GM19455 (cell line): ENCODE results near the gene DDX56.
"Not testable (repeated sequence)": the region's sequence is repeated elsewhere in the genome, so short reads cannot be mapped to it uniquely, and the experiment has no call there.

Experiments
- ATAC-seq: cut with Tn5 transposase; IDR thresholded peaks from one replicate; pipeline ENCODE4 v1.9.1; 2021; ENCODE audit not compliant: unreplicated experiment

Gene DDX56

DNA sequence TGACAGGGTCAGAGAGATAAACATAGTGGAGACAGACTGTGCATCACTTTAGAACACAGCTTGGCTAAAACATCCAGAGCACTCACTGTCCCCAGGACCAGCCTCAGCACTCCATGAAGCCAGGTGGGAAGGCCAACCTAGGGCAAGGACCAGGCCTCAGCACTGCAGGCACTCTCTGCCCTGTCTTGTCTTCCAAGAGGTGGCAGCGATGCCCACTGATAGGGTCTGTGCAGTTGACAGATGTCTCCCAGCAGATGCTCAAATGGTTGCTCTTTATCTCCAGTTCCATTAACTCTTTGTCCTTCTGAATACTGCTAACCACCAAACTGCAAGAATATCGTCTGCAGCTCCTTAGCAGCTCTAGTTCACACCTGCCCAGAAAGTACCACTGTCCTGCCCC lies 9.1 kb downstream of the DDX56 start:
- ATAC-seq, result no peak

DNA sequence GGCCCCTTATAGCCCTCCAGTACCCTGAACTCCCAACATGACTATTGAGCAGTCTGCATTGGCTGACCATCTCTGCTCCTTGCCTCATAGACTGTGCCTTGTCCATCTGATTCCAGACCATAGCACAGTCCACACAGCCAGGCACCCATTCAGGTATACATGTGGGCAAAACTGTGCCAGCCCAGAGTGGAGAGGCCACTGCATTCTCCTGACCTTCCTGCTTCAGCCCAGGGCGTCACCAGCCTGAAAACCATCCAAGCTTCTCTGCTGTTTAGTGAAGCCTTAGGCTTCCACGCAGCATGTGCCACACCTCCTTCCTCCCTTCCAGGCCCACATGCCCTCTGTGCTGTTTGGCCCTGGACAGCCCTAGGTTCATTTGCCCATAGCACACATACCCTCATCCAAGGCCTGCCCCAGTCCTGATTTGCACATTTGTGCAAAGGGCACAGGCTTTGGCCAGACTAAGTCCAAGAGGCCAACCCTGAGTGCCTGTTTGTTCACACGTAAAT lies 10.5 kb downstream of the DDX56 start:
- ATAC-seq, result no peak

DNA sequence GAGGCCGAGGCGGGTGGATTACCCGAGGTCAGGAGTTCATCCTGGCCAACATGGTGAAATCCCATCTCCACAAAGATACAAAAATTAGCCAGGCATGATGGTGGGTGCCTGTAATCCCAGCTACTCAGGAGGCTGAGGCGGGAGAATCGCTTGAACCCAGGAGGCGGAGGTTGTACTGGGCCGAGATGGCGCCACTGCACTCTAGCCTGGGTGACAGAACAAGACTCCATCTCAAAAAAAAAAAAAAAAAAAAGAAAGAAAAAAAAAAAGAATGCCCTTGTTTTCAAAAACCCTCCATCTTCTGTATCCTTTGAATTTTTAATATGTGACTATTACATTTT lies 11.1 kb downstream of the DDX56 start:
- ATAC-seq, result not testable (repeated sequence)

DNA sequence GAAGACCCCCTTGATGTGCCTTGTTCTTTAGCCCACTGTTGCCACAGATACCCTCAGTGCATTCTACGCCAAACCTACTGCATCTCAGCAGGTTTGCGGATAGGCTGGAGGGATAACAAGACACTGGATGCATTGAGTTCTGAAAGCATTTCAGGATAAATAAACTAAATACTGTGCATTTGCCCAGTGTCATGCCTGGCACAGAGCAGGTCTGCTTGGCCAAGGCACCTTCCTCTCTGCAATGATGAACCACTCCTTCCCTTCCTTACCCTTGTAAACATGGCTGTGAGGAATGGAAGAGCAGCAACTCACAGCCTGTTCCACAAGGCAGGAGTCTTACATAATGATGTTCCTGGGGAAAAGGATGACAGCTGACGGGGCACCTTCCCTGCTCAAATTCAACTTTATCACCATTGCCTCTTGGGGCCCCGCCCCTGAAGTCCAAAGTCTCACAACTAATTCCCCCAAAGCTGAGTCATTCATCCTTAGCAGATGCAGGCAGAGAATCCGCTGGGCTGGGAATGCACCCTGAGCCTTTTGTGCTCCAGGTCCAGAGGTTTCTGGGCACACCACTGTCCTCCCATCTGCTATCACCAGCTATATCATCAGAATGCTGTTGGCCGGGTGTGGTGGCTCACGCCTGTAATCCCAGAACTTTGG lies 11.6 kb downstream of the DDX56 start:
- ATAC-seq, result no peak

DNA sequence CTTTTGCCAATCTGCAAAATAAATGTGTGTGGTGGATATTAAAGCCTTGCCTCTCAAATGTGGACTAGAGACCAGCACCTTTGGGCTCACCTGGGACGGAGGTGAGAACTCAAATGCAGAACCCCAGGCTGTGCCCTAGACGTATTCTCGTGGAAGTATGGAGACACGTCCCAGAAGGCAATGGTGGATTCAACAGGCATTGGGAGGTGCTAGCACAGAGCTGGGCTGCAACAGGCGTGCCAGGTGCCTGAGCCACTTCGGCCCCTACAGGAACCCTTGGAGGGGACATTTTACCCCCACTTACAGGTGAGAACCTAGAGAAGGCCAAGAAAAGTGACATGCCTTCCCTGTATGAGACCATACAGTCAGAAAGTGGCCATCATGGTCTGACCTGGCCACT lies 12.2 kb downstream of the DDX56 start:
- no peak for ATAC-seq

DNA sequence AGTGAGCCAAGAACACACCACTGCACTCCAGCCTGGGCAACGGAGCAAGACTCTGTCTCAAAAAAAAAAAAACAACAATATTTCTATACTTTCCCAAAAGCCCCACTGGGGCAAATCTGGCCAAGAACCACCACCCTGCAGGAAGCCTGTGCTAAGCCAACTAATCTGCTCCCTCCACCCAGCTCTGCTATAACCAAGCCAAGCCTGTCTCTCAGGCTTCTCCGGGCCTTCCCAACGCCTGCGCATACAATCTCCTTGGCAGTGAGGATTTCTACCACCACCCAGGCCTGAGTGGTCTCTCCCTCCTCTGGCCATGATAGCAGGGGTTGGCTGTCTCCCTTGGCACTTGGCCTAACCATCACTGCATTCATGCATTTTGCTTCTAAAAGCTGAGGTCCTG lies 14.2 kb downstream of the DDX56 start:
- no peak for ATAC-seq

DNA sequence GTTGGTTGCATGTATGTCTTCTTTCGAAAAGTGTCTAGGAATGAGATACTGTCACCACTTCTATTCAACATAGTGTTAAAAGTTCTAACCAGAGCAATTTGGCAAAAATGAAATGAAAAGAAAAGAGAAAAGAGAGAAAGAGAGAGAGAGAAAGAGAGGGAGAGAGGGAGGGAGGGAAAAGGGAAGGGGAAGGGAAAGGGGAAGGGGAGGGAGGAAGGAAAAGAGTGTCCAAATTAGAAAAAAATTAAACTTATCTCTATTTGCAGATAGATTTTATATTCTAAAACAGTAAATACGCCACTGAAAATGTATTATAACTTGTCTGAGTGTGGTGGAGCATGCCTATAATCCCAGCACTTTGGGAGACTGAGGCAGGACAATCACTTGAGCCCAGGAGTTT lies 16.2 kb downstream of the DDX56 start:
- no peak for ATAC-seq

DNA sequence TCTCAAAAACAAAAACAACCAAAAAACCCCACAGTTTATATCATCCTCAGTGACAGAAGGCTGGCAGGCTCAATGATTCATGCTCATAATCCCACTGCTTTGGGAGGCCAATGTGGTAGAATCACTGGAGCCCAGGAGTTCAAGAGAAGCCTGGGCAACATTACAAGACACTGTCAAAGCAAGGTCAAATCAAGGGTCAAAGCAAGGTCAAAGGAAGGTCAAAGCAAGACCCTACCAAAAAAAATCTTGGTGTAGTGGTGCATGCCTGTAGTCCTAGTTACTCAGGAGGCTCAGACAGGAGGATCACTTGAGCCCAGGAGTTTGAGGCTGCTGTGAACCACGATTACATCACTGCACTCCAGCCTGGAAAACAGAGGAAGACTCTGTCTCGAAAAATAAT lies 18.4 kb downstream of the DDX56 start:
- no peak for ATAC-seq

DNA sequence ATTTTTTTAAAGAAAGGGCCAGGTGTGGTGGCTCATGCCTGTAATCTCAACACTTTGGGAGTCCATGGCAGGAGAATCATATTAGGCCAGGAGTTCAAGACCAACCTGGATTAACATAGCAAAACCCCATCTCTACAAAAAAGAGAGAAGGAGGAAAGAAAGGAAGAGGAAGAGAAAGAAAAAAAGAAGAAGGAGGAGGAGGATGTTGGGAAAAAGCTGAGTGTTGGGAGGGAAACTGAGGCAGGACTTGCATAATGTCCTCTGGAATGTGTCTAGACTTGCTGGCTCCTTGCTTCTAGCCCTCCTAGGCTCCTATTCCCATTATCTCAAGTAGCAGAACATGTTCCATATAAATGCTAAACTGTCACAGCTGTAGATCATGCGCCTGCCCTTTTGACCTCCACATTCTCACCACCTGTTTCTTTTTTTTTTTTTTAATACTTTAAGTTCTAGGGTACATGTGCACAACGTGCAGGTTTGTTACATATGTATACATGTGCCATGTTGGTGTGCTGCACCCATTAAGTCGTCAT lies 21.2 kb downstream of the DDX56 start:
- ATAC-seq, result not testable (repeated sequence)

DNA sequence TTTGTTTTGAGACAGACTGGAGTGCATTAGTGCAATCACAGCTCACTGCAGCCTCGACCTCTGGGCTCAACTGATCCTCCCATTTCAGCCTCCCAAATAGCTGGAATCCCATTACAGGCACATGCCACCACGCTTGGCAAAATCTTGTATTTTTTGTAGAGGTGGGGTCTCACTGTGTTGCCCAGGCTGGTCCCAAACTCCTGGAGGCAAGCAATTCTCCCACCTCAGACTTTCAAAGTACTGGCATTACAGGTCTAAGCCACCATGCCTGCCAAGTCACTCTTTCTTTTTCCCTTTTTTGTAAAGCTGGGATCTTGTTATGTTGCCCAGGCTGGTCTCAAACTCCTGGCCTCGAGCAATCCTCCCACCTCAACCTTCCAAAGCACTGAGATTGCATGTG lies 24.3 kb downstream of the DDX56 start:
- ATAC-seq, result no peak

DNA sequence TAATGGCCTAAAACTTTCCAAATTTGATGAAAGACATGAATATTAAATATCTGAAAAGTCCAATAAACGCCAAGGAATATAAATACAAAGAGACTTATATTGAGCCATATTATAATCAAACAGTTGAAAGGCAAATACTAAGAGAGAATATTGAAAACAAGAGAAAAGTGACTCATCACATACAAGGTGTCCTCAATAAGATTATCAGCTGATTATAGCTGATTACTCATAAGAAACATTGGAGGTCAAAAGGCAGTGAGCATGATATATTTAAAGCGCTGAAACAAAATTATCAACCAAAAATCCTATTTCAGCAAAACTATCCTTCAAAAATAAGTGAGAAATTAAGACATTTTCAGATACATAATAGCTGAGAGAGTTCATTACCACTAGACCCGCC lies 24.8 kb downstream of the DDX56 start:
- ATAC-seq, result no peak

DNA sequence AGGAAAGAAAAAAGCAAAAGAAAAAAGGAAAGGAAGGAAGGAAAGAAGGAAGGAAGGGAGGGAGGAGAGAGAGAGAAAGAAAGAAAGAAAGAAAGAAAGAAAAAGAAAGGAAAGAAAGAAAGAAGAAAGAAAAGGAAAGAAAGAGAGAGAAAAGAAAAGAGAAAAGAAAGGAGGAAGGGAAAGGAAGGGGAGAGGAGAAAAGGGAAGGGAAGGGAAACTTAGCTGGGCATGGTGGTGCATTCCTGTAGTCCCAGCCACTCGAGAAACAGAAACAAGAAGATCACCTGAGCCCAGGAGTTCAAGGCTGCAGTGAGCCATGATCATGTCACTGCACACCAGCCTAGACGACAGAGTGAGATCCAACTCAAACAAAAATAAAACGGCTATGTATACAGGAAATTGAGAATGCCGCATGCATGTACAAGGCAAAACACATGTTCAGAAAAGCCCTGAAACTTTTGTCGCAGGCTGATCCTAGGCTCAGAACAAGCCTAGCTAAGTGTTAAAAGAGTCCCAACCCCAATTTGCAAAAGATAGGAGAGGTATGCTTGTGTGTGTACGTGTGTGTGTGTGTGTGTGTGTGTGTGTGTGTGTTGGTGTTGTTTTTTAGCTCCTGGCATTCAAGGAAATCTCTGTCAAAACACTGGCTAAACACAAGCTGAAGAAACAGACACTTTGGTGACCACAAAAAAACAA lies 26.0 kb downstream of the DDX56 start:
- ATAC-seq, result no peak

DNA sequence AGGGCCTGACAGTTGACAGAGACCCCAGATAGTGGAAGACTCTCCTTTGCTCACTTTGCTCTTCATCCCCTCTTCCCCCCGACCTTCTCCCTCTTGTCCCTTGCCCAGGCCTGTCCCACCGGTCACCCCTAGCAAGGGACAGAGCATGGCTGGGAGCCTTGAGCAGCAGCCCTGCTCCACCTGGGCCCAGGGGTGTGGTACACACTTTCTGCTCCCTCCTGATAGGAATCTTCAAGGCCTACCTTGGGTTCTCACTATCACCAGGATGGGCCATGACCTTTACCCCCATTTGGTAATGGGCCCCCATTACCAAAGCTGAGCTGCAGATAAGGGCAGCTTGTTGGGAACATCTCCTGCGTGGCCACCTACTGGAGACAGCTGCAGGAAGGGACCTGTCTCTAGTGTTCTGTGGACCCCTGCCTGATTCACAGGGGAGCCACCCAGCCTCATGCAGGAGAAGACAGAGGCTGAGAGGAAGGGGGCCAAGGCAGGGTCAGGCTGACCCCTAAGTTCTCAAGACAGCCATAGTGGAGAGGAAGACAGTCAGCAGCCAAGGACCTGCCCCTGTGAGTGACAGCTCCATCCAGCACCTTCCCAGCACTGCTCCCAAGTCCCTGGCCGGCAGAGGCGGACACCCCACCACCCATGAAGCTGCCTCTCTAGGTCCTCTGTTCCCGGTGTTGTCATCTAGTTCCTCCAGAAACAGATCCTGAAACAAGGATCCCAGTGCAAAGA lies 31.7 kb downstream of the DDX56 start:
- no peak for ATAC-seq

DNA sequence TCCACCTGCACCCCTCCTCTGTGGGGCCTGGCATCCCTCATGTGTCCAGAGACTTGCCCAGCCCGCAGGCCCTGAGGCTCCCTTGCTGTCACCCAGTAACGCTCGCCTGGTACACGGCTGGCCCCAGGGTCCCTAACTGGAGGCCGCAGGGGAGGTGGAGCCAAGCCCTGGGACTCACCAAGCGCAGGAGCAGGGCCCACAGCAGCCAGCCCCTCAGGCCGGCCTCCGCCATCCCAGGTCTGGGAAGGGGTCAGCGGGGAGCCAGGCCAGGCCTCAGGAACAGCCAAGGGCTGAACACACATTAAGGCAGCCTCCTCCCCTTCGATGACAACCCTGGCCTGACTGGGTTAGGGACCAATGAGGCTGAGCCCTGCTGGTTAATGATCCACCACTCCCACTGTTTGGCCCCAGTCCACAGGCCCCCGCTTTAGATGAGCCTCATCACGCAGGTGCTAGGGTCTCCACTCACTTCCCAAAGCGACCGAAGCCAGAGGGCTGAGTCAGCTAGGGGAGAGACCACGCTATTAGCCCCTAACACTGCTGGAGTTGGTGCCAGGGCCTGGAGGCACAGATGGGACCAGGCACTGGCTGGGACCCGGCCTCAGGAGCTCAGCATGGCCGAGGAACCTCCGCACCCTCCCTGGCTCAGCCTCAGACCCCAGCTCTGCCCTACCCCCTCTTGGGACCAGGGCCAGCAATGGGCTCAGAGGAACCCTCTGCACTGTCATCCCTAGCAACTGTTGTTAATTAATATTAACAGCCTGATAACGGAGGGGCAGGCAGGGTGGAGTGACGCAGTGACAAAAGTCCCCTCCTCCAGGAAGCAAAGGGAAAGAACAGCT lies 32.5 kb downstream of the DDX56 start, which contains the start of gene NPC1L1:
NPC1L1 (minus strand) TSS at position 303 of the 842 bp plus-strand sequence; CDS start at position 232, 71 bp downstream.
- no peak for ATAC-seq

DNA sequence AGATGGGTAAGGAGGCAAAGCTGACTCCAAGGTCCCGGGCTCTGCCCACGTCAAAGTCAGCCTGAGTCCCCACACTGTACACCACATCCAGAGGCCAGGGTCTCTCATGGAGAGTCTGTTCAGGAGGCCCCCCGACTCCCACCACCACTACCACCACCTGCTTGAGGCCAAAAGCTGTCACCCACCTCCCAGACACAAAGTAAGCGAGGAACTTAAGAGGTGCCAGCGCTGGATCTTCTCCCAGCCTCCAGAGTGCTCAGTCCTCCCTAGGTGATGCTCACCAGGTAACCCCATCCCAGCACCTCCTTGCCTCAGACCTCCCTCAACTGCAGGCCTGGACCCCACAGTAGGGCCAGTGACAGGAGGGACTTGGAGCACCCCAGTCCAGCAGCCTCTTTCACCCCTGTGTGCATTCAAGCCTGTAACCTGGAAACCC lies 33.1 kb downstream of the DDX56 start:
- no peak for ATAC-seq

DNA sequence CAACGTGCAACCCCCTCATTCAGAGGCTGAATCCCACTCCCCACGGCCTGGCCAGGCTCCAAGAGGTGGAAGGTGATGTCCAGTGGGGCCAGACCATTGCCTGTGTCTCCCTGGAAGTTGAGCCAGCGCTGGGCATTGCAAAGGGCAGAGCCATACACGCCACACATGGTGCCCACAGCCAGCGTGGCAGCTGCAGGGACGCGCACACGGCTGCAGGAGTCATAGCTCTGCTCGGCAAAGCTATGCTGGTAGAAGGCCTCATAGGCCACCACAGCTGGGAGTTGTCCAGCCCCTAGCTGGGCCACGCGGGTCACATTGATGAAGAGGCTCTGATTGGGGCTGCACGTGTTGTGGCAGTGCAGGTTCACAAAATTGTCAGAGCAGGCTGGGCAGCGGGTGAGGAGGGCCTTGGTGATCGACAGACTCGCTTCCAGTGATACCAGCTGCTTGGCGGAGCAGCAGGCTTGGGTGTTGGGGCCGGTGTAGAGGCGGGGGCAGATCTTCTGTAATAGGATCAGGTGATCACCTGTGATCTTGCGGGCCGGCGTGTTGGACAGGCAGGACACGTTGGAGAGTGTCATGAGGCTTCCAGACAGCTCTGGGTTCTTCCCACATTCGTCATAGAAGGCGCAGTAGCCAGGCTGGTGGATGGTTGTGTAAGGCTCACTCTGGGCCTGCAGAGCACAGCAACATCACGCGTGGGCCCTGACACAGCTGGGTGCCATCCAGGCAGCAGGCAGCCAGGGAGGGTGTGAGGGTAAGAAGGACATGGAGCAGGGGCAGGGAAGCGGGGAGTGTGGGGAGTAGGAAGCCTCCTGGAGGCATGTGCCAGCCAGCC lies 33.8 kb downstream of the DDX56 start:
- no peak for ATAC-seq

DNA sequence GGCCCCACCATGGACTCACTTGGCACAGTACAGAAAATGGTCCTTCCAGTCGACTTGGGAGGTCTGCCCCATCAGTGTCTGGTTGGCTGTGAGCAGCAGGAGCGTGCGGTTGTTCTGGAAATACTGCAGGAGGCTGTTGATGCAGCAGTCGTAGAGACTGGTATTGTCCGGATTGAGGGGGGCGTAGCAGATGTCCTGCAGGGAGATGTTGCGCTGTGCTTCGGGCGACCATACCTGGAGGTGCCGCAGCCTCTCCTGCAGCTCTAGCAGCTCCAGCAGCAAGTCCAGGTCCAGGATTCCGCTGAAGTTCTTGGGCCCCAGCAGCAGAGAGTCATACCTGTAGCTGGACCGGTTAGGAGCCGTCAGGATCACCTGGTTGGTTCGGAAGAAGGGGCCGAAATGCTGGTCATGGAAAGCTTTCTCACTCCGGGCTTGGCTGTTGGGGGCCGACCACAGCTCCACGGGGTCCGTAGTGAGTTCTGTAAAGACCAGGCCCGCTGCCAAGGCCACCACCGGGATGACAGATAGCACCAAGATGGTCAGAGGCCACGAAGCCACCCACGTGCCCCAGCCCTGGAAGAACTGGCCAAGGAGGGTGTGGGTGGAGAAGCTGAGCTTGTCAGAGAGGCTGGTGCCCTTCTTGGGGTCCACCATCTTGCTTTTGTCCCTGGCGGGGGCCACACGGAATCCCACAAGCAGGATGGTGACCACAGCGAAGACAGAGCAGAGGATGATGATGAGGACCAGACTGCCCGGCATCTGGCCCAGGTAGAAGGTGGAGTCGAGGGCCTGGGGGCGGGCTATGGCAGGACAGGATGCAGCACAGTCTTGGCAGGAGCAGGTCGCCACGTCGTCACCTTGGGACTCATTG lies 34.7 kb downstream of the DDX56 start:
- no peak for ATAC-seq

DNA sequence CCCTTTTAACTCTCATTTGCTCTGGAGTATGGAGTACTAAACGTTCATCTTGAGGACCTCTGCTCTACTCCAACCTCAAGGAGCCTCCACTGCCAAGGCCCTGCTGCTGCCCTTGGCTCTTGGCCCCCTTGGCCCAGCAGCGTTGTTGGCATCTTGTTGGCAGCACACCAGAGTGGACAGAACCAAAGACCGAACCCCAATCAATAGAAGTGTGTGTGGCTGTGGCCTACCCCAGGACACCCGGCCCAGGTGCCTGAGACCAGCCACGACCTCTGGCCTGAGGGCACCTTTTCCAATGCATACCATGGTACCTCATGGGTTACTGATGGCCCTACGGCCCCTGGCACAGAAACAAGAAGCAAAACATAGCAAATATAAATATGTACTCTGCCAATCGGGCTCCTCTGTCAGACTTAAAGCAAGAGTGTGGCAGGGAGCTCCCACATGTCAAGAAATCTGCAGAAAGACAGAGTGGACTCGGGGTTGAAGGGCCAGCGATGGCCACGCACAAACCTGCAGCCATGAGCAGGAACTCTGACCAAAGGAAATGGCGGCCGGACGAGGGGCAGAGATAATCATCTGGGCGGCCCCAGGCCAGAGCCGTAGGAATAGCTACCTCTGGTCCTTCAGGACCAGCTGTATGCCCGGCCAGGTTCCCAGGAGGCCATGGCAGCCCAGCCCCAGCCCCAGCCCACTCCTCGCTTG lies 35.5 kb downstream of the DDX56 start:
- no peak for ATAC-seq
